Smooth muscle cell (in vitro differentiated cells): ENCODE data around the gene ASB13. TPM values are rescaled to one million over a fixed set of nuclear protein-coding genes. Genes with fewer than 3 reads are reported as not detected.
A peak's percentile ranks its signal among the peaks of the same experiment; 100 is the strongest.

Experiments used
- DNase-seq: peaks from one replicate; lab custom pipeline; 2025; ENCODE audit not compliant: unreplicated experiment; lab: John Stamatoyannopoulos, UW
- H2AFZ ChIP-seq: fragments of 200-600 bp; sonication (generic); 2 replicates; pipeline ENCODE4 v1.6.0; 2016; ENCODE audit warnings: antibody characterized with exemption, low read depth, mild to moderate bottlenecking
- H3F3A ChIP-seq: fragments of 200-600 bp; sonication (generic); 2 replicates; pipeline ENCODE4 v1.6.0; 2017; ENCODE audit warnings: antibody characterized with exemption, low read depth
- H3K27ac ChIP-seq: fragments of 200-600 bp; sonication (generic); 2 replicates; pipeline ENCODE4 v1.5.1; 2016; ENCODE audit warnings: low read depth, mild to moderate bottlenecking
- H3K27me3 ChIP-seq: fragments of 200-600 bp; sonication (generic); 2 replicates; pipeline ENCODE4 v1.6.1; 2016; ENCODE audit warnings: low read depth, mild to moderate bottlenecking
- H3K36me3 ChIP-seq: fragments of 200-600 bp; sonication (generic); 2 replicates; pipeline ENCODE4 v1.5.1; 2016; ENCODE audit warnings: low read depth
- H3K4me1 ChIP-seq: fragments of 200-600 bp; sonication (generic); 2 replicates; pipeline ENCODE4 v1.5.1; 2016; ENCODE audit warnings: low read depth
- H3K4me2 ChIP-seq: fragments of 200-600 bp; sonication (generic); 2 replicates; pipeline ENCODE4 v1.6.0; 2016; ENCODE audit warnings: mild to moderate bottlenecking
- H3K4me3 ChIP-seq: fragments of 200-600 bp; sonication (generic); 2 replicates; pipeline ENCODE4 v1.5.1; 2016; ENCODE audit warnings: mild to moderate bottlenecking
- H3K79me2 ChIP-seq: fragments of 200-600 bp; sonication (generic); 2 replicates; pipeline ENCODE4 v1.6.0; 2016; ENCODE audit warnings: low read depth, mild to moderate bottlenecking
- H3K9ac ChIP-seq: fragments of 200-600 bp; sonication (generic); 2 replicates; pipeline ENCODE4 v1.6.0; 2016; ENCODE audit warnings: low read depth
- H3K9me3 ChIP-seq: fragments of 200-600 bp; sonication (generic); replicated peaks from 2 replicates; pipeline ENCODE4 v1.5.1; 2016; ENCODE audit warnings: low read depth
- H4K20me1 ChIP-seq: fragments of 200-600 bp; sonication (generic); 2 replicates; pipeline ENCODE4 v1.6.0; 2016; ENCODE audit warnings: low read depth
- WGBS: methylation state at CpG from one replicate; pipeline ENCODE4 v1.1.7; 2016; ENCODE audit warnings: low lambda C conversion rate; 5-methylcytosine and 5-hydroxymethylcytosine counted together
- polyA plus RNA-seq: library from polyadenylated mRNA; unstranded; fragments of >200 nt; fragmentation: Nextera tagmentation; extraction: Ambion mirVana; gene quantifications from 2 replicates; pipeline ENCODE4 v1.2.1, GENCODE V29; 2016
- total RNA-seq: library from RNA; depleted of rRNA; stranded (reverse); fragments of >200 nt; gene quantifications from 2 replicates; pipeline ENCODE4 v1.2.3, GENCODE V29; 2014
- TF ChIP-seq, protein P1 (sequence below): fragments of 200-600 bp; sonication (generic); IDR thresholded peaks from 2 replicates; pipeline ENCODE4 v1.5.1; 2017; ENCODE audit warnings: borderline replicate concordance, mild to moderate bottlenecking, antibody characterized with exemption; ENCODE audit not compliant: insufficient read depth, poor library complexity, severe bottlenecking

The ASB13 gene
- total and polyA plus RNA-seq, 2 experiments from 2014 or later: 12.6 to 34.7 TPM

GRCh38 chr10:5598085-5598690 lies 68.2 kb downstream of the ASB13 start:
- no peak overlapping the region for H2AFZ ChIP-seq
- H3K9ac ChIP-seq: no peak overlapping the region
- no peaks in the 10 kb centered on the region for H3K9me3 ChIP-seq
- H3K36me3 ChIP-seq: no peaks in the 10 kb centered on the region
- no peaks in the 10 kb centered on the region for H3K27me3 ChIP-seq
- DNase-seq: no peak
- no peak overlapping the region for H3K4me3 ChIP-seq
- H3K4me2 ChIP-seq: no peak overlapping the region
- H3K4me1 ChIP-seq: peaks cover 25% of the 10 kb centered on the region
- peaks cover 28% of the 10 kb centered on the region for H3F3A ChIP-seq
- TF ChIP-seq, protein P1, sequence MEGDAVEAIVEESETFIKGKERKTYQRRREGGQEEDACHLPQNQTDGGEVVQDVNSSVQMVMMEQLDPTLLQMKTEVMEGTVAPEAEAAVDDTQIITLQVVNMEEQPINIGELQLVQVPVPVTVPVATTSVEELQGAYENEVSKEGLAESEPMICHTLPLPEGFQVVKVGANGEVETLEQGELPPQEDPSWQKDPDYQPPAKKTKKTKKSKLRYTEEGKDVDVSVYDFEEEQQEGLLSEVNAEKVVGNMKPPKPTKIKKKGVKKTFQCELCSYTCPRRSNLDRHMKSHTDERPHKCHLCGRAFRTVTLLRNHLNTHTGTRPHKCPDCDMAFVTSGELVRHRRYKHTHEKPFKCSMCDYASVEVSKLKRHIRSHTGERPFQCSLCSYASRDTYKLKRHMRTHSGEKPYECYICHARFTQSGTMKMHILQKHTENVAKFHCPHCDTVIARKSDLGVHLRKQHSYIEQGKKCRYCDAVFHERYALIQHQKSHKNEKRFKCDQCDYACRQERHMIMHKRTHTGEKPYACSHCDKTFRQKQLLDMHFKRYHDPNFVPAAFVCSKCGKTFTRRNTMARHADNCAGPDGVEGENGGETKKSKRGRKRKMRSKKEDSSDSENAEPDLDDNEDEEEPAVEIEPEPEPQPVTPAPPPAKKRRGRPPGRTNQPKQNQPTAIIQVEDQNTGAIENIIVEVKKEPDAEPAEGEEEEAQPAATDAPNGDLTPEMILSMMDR: no peak
- no peaks in the 10 kb centered on the region for H4K20me1 ChIP-seq
- WGBS: 83% methylated on average over 11 of the region's 11 CpGs
- H3K27ac ChIP-seq: peak overlapping the region; percentile 97
- no peaks in the 10 kb centered on the region for H3K79me2 ChIP-seq

GRCh38 chr10:5596611-5597341 lies 69.6 kb downstream of the ASB13 start:
- H3K4me3 ChIP-seq: no peak overlapping the region
- H2AFZ ChIP-seq: no peak overlapping the region
- H4K20me1 ChIP-seq: no peaks in the 10 kb centered on the region
- peak overlapping the region; percentile 69 for H3K9ac ChIP-seq
- no peaks in the 10 kb centered on the region for H3K9me3 ChIP-seq
- H3K36me3 ChIP-seq: no peaks in the 10 kb centered on the region
- H3K27ac ChIP-seq: peak overlapping the region; percentile 97
- peaks cover 28% of the 10 kb centered on the region for H3F3A ChIP-seq
- H3K79me2 ChIP-seq: no peaks in the 10 kb centered on the region
- TF ChIP-seq, protein P1: no peak
- DNase-seq: no peak
- peak overlapping the region; percentile 76 for H3K4me2 ChIP-seq
- H3K27me3 ChIP-seq: no peaks in the 10 kb centered on the region
- 68% methylated on average over 20 of the region's 26 CpGs for WGBS
- peaks cover 25% of the 10 kb centered on the region for H3K4me1 ChIP-seq

GRCh38 chr10:5595994-5596471 lies 70.4 kb downstream of the ASB13 start:
- no peaks in the 10 kb centered on the region for H3K79me2 ChIP-seq
- peak overlapping the region; percentile 83 for H3K9ac ChIP-seq
- H2AFZ ChIP-seq: no peak overlapping the region
- no peak overlapping the region for H3K4me3 ChIP-seq
- TF ChIP-seq, protein P1: no peak
- H3K27ac ChIP-seq: peak overlapping the region; percentile 97
- no peaks in the 10 kb centered on the region for H4K20me1 ChIP-seq
- H3K4me1 ChIP-seq: peaks cover 30% of the 10 kb centered on the region
- H3K27me3 ChIP-seq: no peaks in the 10 kb centered on the region
- peaks cover 25% of the 10 kb centered on the region for H3F3A ChIP-seq
- no peaks in the 10 kb centered on the region for H3K9me3 ChIP-seq
- H3K36me3 ChIP-seq: no peaks in the 10 kb centered on the region
- peak overlapping the region; percentile 76 for H3K4me2 ChIP-seq
- DNase-seq: no peak
- 10% methylated on average over 9 of the region's 9 CpGs for WGBS

- peak overlapping the region; percentile 76 for H3K4me2 ChIP-seq
- H3K79me2 ChIP-seq: no peaks in the 10 kb centered on the region
- H3F3A ChIP-seq: peaks cover 26% of the 10 kb centered on the region
- DNase-seq: no peak
- peak overlapping the region; percentile 97 for H3K27ac ChIP-seq
- no peaks in the 10 kb centered on the region for H3K27me3 ChIP-seq
- no peak overlapping the region for H2AFZ ChIP-seq
- WGBS: 39% methylated on average over 7 of the region's 7 CpGs
- no peaks in the 10 kb centered on the region for H3K36me3 ChIP-seq
- H3K9me3 ChIP-seq: no peaks in the 10 kb centered on the region
- no peaks in the 10 kb centered on the region for H4K20me1 ChIP-seq
- TF ChIP-seq, protein P1: no peak
- H3K4me3 ChIP-seq: no peak overlapping the region
- peaks cover 34% of the 10 kb centered on the region for H3K4me1 ChIP-seq
- peak overlapping the region; percentile 83 for H3K9ac ChIP-seq
Measured at GRCh38 chr10:5595591-5595990, 70.8 kb downstream of the ASB13 start.
